GOT3 (cell line): ENCODE data around the gene RAPGEF3.

Source experiments
- DNase-seq: peaks from one replicate; lab custom pipeline; 2025; ENCODE audit warnings: mixed read lengths; lab: John Stamatoyannopoulos, UW

RAPGEF3 gene

GRCh38 chr12:47757364-47757839, 1.3 kb downstream of the RAPGEF3 start:
- DNase-seq = no peak

- DNase-seq = no peak
Measured at GRCh38 chr12:47755655-47756562, 2.8 kb downstream of the RAPGEF3 start.

- DNase-seq = no peak
Measured at GRCh38 chr12:47754881-47755280, 3.8 kb downstream of the RAPGEF3 start.

- no peak for DNase-seq
Measured at GRCh38 chr12:47754126-47754525, 4.6 kb downstream of the RAPGEF3 start.

- DNase-seq = no peak
Measured at GRCh38 chr12:47753021-47754001, 5.4 kb downstream of the RAPGEF3 start.

- no peak for DNase-seq
Measured at GRCh38 chr12:47752552-47752951, 6.1 kb downstream of the RAPGEF3 start.

GRCh38 chr12:47752121-47752520, 6.6 kb downstream of the RAPGEF3 start:
- DNase-seq = no peak

- no peak for DNase-seq
Measured at GRCh38 chr12:47751561-47751960, 7.1 kb downstream of the RAPGEF3 start.

- DNase-seq = no peak
Measured at GRCh38 chr12:47750916-47751470, 7.7 kb downstream of the RAPGEF3 start.

GRCh38 chr12:47750229-47750798, 8.4 kb downstream of the RAPGEF3 start:
- DNase-seq = no peak

GRCh38 chr12:47748899-47749298, 9.8 kb downstream of the RAPGEF3 start:
- no peak for DNase-seq

- DNase-seq = no peak
Measured at GRCh38 chr12:47748507-47748828, 10.2 kb downstream of the RAPGEF3 start.

GRCh38 chr12:47747596-47748506, 10.8 kb downstream of the RAPGEF3 start:
- DNase-seq = no peak

GRCh38 chr12:47747126-47747525, 11.6 kb downstream of the RAPGEF3 start:
- no peak for DNase-seq

GRCh38 chr12:47746523-47746922, 12.2 kb downstream of the RAPGEF3 start:
- DNase-seq = no peak

GRCh38 chr12:47746073-47746472, 12.6 kb downstream of the RAPGEF3 start:
- no peak for DNase-seq

GRCh38 chr12:47745485-47746041, 13.1 kb downstream of the RAPGEF3 start:
- no peak for DNase-seq

GRCh38 chr12:47744778-47745436, 13.8 kb downstream of the RAPGEF3 start:
- DNase-seq = no peak

GRCh38 chr12:47744005-47744651, 14.6 kb downstream of the RAPGEF3 start:
- no peak for DNase-seq
